WI38 (cell line): Measurements from ENCODE around the gene ACACB.
"Not testable (repeated sequence)": the region's sequence is repeated elsewhere in the genome, so short reads cannot be mapped to it uniquely, and the experiment has no call there.

Experiments used
- H3K4me3 ChIP-seq: 2 replicates; pipeline ENCODE4 v1.5.1; 2011; ENCODE audit warnings: low read depth, mild to moderate bottlenecking, control low read depth, low read length
- TF ChIP-seq, protein P1 (sequence below): IDR thresholded peaks from 2 replicates; pipeline ENCODE4 v1.5.1; 2012; ENCODE audit warnings: low read depth, mild to moderate bottlenecking, control low read depth, low read length

Gene ACACB

DNA sequence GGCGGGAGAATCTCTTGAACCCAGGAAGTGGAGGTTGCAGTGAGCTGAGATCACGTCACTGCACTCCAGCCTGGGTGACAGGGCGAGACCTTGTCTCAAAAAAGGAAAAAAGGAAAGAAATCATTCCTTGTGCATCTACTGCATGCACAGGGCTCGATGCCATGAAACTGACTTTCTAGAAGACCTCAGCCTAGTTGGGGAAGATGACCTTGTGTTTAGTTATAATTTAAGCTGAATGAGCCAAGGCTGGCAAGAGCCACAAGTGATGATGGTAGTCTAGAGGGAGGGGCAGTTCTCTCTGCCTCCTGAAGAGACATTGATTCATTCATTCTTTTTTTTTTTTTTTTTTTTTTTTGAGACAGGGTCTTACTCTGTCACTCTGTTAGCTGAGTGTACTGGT, 24.2 kb downstream of the ACACB start:
- TF ChIP-seq, protein P1, sequence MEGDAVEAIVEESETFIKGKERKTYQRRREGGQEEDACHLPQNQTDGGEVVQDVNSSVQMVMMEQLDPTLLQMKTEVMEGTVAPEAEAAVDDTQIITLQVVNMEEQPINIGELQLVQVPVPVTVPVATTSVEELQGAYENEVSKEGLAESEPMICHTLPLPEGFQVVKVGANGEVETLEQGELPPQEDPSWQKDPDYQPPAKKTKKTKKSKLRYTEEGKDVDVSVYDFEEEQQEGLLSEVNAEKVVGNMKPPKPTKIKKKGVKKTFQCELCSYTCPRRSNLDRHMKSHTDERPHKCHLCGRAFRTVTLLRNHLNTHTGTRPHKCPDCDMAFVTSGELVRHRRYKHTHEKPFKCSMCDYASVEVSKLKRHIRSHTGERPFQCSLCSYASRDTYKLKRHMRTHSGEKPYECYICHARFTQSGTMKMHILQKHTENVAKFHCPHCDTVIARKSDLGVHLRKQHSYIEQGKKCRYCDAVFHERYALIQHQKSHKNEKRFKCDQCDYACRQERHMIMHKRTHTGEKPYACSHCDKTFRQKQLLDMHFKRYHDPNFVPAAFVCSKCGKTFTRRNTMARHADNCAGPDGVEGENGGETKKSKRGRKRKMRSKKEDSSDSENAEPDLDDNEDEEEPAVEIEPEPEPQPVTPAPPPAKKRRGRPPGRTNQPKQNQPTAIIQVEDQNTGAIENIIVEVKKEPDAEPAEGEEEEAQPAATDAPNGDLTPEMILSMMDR: no peak
- no peak overlapping the region for H3K4me3 ChIP-seq

DNA sequence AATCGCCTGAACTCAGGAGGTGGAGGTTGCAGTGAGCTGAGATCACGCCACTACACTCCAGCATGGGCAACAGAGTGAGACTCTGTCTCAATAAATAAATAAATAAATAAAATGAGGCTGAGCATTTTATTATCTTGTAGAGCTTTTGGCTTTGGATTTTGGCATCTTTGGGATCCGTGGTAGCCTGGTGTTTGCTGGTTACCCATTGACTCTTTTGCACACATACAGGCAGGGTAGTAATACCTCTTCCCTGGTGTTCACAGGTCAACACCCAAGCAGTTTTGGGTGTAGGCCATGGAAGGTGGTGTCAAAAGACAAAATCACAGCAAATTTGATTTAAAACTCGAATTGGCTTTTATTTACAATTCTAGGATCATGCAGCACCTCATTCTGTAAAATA, 27.8 kb downstream of the ACACB start:
- TF ChIP-seq, protein P1: no peak
- H3K4me3 ChIP-seq: no peak overlapping the region

- H3K4me3 ChIP-seq: not testable (repeated sequence)
Measured at GRCh38 chr12:109147126-109147525, 30.7 kb downstream of the ACACB start.

- no peak overlapping the region for H3K4me3 ChIP-seq
- TF ChIP-seq, protein P1: no peak
Measured at GRCh38 chr12:109147954-109148353, 31.6 kb downstream of the ACACB start.

DNA sequence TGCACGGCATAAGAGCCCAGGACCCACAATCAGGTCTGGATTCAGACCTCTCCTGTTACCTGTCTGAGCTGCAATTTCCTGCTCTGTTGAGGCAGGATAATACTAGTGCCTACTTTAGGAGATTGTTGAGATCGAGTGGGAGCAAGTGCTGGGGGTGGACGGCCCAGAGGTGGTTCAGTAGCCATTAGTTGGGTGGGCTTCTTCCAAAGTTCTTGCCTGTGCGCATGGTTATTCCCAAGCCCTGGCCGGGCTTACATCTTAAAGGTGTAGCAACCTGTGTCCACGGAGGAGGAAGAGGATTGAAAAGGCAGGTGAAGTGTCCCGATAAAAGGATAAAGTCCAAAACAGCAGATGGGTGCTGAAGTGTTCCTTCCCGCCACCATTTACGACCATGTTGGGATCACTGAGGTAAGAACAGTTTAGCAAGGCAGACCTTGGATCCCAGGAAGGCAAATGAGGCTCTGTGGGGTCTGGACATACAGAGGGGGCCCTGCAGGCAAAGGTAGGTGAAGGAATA, 33.8 kb downstream of the ACACB start:
- no peak overlapping the region for H3K4me3 ChIP-seq
- TF ChIP-seq, protein P1: no peak

GRCh38 chr12:109151457-109151856, 35.1 kb downstream of the ACACB start:
- TF ChIP-seq, protein P1: no peak

DNA sequence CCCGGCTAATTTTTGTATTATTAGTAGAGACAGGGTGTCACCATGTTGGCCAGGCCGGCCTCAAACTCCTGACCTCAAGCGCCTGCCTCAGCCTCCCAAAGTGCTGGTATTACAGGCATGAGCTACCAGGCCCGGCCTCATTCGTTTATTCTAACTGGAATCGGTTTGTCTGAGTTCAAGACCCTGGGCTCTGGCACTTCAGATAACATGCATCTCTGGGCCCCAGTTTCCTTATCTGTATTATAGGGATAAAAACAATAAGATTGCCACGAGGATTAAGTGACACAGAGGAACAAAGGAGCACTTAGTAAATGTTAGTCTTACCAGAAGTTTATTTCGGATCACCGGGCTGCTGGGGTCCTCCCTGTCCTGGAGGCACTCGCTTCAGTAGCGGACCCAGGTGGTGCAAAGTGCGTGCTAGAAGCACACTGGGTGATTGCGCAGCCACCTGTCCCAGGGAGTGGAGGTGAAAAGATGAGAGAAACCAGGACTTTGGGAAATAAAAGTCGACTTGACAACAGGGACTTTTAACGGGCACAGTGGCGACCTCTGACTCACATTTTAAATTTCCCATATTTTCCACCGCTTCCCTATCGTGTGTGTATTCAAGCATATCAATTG, 37.5 kb downstream of the ACACB start:
- H3K4me3 ChIP-seq: peak overlapping the region; percentile 32
- TF ChIP-seq, protein P1: no peak

More at GRCh38 chr12:109151457-109151856, 35.1 kb downstream of the ACACB start:
- no peak overlapping the region for H3K4me3 ChIP-seq
